ENCODE results near the gene TWF2.

TWF2 gene

DNA sequence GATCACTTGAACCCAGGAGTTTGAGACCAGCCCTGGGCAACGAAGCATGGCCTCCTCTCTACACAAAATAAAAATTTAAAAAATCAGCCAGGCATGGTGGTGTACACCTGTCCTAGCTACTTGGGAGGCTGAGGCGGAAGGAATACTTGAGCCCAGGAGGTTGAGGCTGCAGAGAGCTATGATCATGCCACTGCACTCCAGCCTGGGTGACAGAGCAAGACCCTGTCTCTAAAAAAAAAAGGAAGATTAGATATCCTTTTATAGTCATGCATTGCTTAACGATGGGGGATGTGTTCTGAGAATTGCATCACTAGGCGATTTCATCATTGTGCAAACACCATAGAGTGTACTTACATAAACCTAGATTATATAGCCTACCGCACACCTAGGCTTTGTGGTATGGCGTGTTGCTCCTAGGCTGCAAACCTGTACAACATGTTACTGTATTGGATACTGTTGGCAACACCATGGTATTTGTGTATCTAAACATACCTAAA lies 28.4 kb downstream of the TWF2 start:
- no peak overlapping the region for H3K4me2 ChIP-seq (ENCODE audit: low read length)
- no peak overlapping the region for H2AFZ ChIP-seq (ENCODE audit: low read depth, low read length)
- H3K4me3 ChIP-seq (ENCODE audit: low read length) = no peak overlapping the region
- no peaks in the 10 kb centered on the region for H3K9me3 ChIP-seq (ENCODE audit: insufficient read depth, low read length)
- no peak overlapping the region for H3K9ac ChIP-seq (ENCODE audit: low read length)
- peaks cover 79% of the 10 kb centered on the region for H3K36me3 ChIP-seq (replicated peaks; ENCODE audit: low read depth, low read length)
- TF ChIP-seq, protein P1, sequence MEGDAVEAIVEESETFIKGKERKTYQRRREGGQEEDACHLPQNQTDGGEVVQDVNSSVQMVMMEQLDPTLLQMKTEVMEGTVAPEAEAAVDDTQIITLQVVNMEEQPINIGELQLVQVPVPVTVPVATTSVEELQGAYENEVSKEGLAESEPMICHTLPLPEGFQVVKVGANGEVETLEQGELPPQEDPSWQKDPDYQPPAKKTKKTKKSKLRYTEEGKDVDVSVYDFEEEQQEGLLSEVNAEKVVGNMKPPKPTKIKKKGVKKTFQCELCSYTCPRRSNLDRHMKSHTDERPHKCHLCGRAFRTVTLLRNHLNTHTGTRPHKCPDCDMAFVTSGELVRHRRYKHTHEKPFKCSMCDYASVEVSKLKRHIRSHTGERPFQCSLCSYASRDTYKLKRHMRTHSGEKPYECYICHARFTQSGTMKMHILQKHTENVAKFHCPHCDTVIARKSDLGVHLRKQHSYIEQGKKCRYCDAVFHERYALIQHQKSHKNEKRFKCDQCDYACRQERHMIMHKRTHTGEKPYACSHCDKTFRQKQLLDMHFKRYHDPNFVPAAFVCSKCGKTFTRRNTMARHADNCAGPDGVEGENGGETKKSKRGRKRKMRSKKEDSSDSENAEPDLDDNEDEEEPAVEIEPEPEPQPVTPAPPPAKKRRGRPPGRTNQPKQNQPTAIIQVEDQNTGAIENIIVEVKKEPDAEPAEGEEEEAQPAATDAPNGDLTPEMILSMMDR (IDR thresholded peaks at IDR 0.05; ENCODE audit: low read depth, low read length) = no peak
- TF ChIP-seq EZH2phosphoT487 (IDR thresholded peaks at IDR 0.05; ENCODE audit: low read depth) = no peak
- no peaks in the 10 kb centered on the region for H4K20me1 ChIP-seq (ENCODE audit: insufficient read depth, low read length)
- H3K27ac ChIP-seq (ENCODE audit: low read length) = no peak overlapping the region
- no peaks in the 10 kb centered on the region for H3K79me2 ChIP-seq (ENCODE audit: low read length)
- H3K4me1 ChIP-seq (ENCODE audit: low read length) = no peaks in the 10 kb centered on the region
- H3K27me3 ChIP-seq (ENCODE audit: low read depth, low read length) = no peaks in the 10 kb centered on the region

DNA sequence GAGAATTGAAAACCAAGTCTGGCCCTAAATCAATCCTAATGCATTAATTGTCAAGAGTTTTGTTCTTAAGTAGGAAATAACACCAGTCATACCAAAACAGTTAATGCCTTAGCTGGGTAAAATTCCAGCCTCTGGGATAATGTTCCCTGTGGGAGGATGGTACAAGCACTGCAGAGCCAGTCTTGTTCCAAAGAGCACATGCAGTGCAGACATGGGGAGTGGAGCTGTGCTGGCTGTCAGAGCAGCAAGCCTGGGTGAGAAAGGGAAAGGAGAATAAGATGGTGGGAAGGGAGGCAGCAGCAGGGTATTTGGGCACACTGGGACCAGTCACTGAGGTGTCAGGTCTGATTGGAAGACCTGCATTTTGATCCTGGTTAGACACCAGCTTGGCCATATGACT lies 28.9 kb downstream of the TWF2 start:
- H4K20me1 ChIP-seq (ENCODE audit: insufficient read depth, low read length) = no peaks in the 10 kb centered on the region
- no peaks in the 10 kb centered on the region for H3K79me2 ChIP-seq (ENCODE audit: low read length)
- no peak overlapping the region for H3K4me3 ChIP-seq (ENCODE audit: low read length)
- no peaks in the 10 kb centered on the region for H3K9me3 ChIP-seq (ENCODE audit: insufficient read depth, low read length)
- peaks cover 83% of the 10 kb centered on the region for H3K36me3 ChIP-seq (replicated peaks; ENCODE audit: low read depth, low read length)
- H3K27ac ChIP-seq (ENCODE audit: low read length) = no peak overlapping the region
- no peaks in the 10 kb centered on the region for H3K4me1 ChIP-seq (ENCODE audit: low read length)
- no peak for TF ChIP-seq EZH2phosphoT487 (IDR thresholded peaks at IDR 0.05; ENCODE audit: low read depth)
- TF ChIP-seq, protein P1 (IDR thresholded peaks at IDR 0.05; ENCODE audit: low read depth, low read length) = no peak
- H3K27me3 ChIP-seq (ENCODE audit: low read depth, low read length) = no peaks in the 10 kb centered on the region
- no peak overlapping the region for H2AFZ ChIP-seq (ENCODE audit: low read depth, low read length)
- H3K4me2 ChIP-seq (ENCODE audit: low read length) = no peak overlapping the region
- H3K9ac ChIP-seq (ENCODE audit: low read length) = no peak overlapping the region

DNA sequence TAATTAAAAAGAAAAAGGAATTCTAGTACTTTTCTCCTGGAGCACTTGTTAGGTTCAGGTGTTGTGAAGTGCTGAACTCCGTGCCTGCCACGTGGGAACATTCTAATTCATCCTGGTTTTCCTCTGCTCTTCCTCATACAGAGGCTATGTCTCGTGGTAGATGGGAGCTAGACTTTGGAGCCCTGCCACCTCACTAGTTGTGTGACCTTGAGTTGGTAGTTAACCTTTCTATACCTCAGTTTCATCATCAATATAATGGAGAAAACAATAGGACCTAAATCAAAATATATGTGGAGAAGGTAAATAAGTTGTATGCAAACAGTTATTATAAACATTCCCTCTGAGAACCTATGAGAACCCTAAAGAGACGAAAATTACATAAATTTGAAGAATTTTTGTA lies 30.4 kb downstream of the TWF2 start:
- H3K4me2 ChIP-seq (ENCODE audit: low read length) = no peak overlapping the region
- peaks cover 86% of the 10 kb centered on the region for H3K36me3 ChIP-seq (replicated peaks; ENCODE audit: low read depth, low read length)
- no peak overlapping the region for H3K4me3 ChIP-seq (ENCODE audit: low read length)
- no peak for TF ChIP-seq EZH2phosphoT487 (IDR thresholded peaks at IDR 0.05; ENCODE audit: low read depth)
- TF ChIP-seq, protein P1 (IDR thresholded peaks at IDR 0.05; ENCODE audit: low read depth, low read length) = no peak
- no peaks in the 10 kb centered on the region for H3K27me3 ChIP-seq (ENCODE audit: low read depth, low read length)
- H4K20me1 ChIP-seq (ENCODE audit: insufficient read depth, low read length) = no peaks in the 10 kb centered on the region
- no peaks in the 10 kb centered on the region for H3K9me3 ChIP-seq (ENCODE audit: insufficient read depth, low read length)
- H3K9ac ChIP-seq (ENCODE audit: low read length) = no peak overlapping the region
- H3K4me1 ChIP-seq (ENCODE audit: low read length) = no peaks in the 10 kb centered on the region
- H2AFZ ChIP-seq (ENCODE audit: low read depth, low read length) = no peak overlapping the region
- no peaks in the 10 kb centered on the region for H3K79me2 ChIP-seq (ENCODE audit: low read length)
- no peak overlapping the region for H3K27ac ChIP-seq (ENCODE audit: low read length)

DNA sequence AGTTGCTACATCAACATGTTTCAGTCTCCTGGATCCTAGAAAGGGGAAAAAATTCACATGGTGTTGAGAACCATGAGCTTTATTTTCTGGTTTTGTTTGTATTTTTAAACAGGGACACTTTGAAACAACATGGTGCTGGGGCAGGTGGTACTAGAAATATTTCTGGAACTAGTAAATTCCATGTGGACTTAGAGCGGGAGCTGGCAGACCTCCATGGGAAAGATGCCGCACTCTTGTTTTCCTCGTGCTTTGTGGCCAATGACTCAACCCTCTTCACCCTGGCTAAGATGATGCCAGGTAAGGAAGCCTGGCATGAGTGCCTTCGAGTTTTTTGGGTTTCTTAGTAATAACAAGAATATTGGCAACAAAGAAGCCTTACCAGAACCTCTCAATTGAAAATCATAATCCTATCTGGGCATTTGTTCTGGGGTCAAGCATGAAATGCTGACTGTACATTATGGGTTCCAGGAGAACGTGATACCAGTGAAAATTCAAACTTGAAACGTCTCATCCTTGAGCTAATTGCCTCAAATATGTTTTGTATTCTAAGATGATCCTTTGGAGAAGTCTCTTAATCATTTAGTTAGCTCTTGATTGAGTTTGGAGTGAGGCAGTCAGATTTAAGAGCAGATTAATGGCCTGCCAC lies 33.1 kb downstream of the TWF2 start:
- no peak overlapping the region for H3K4me2 ChIP-seq (ENCODE audit: low read length)
- peaks cover 87% of the 10 kb centered on the region for H3K36me3 ChIP-seq (replicated peaks; ENCODE audit: low read depth, low read length)
- H3K4me1 ChIP-seq (ENCODE audit: low read length) = no peaks in the 10 kb centered on the region
- H4K20me1 ChIP-seq (ENCODE audit: insufficient read depth, low read length) = no peaks in the 10 kb centered on the region
- H3K9ac ChIP-seq (ENCODE audit: low read length) = no peak overlapping the region
- H3K9me3 ChIP-seq (ENCODE audit: insufficient read depth, low read length) = no peaks in the 10 kb centered on the region
- no peak overlapping the region for H3K4me3 ChIP-seq (ENCODE audit: low read length)
- H3K27ac ChIP-seq (ENCODE audit: low read length) = no peak overlapping the region
- no peaks in the 10 kb centered on the region for H3K27me3 ChIP-seq (ENCODE audit: low read depth, low read length)
- no peaks in the 10 kb centered on the region for H3K79me2 ChIP-seq (ENCODE audit: low read length)
- H2AFZ ChIP-seq (ENCODE audit: low read depth, low read length) = no peak overlapping the region
- no peak for TF ChIP-seq EZH2phosphoT487 (IDR thresholded peaks at IDR 0.05; ENCODE audit: low read depth)
- TF ChIP-seq, protein P1 (IDR thresholded peaks at IDR 0.05; ENCODE audit: low read depth, low read length) = no peak

Measured in OCI-LY3 (cell line).